ENCODE measurements around the gene B4GALT5.

- TF ChIP-seq, protein P1, sequence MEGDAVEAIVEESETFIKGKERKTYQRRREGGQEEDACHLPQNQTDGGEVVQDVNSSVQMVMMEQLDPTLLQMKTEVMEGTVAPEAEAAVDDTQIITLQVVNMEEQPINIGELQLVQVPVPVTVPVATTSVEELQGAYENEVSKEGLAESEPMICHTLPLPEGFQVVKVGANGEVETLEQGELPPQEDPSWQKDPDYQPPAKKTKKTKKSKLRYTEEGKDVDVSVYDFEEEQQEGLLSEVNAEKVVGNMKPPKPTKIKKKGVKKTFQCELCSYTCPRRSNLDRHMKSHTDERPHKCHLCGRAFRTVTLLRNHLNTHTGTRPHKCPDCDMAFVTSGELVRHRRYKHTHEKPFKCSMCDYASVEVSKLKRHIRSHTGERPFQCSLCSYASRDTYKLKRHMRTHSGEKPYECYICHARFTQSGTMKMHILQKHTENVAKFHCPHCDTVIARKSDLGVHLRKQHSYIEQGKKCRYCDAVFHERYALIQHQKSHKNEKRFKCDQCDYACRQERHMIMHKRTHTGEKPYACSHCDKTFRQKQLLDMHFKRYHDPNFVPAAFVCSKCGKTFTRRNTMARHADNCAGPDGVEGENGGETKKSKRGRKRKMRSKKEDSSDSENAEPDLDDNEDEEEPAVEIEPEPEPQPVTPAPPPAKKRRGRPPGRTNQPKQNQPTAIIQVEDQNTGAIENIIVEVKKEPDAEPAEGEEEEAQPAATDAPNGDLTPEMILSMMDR (conservative IDR thresholded peaks at IDR 0.05) = no peak
- TF ChIP-seq EZH2 (IDR thresholded peaks at IDR 0.05; ENCODE audit: low read depth) = no peak
Measured at GRCh38 chr20:49594143-49594930, 119.3 kb downstream of the B4GALT5 start.

All from PC-9 (cell line).